ENCODE measurements around the gene USP1. TPM values are rescaled to one million over a fixed set of nuclear protein-coding genes. Genes with fewer than 3 reads are reported as not detected.

USP1 gene
- total and polyA plus RNA-seq, 10 of the 15 experiments (the other 5 are each of a cell fraction or from before 2014, with no cell fraction given) = 25.6 to 77.9 (median 48.1) TPM

DNA sequence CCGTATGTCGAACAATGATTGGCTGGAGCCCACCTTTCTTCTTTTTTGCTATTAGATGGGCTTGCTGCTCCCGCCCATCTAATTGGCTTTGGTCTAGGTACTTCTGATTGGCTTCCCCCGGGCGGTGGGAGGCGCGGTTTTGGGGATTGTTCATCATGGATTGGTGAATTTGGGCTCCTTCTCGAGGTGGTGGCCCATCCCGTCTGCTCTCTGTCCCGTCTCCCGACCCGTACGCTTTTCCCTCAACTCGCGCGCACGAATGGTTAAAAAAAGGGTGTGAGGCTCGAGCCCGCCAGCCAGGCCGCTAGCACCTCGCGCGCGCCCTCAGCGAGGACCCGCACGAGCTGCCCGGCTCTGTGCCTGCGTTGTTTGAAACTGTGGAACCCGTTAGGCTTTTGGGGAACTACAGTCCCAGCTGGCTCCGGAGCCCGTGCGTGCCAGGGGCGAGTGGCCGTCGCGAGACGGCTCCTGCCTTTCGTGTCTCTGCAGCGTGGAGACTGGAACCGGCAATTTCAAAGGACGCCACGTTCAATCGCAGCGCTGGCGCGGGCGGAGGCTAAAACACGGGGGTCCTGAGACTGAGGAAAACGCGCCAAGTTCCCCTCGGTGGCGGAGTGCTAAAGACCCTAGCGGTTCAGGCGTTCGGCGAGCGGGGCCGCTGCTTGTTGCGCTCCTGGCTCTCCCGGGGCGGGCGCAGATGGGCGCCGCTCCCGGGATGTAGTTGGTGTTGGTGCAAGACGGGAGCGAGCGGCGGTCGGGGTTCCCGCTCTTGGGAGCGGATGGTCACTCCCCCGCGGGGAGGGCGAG lies at the start of gene USP1 (continued):
- peak; percentile 81 for TF ChIP-seq CBFB (IDR thresholded peaks at IDR 0.05; ENCODE audit: low read depth)
- no peak for TF ChIP-seq JUNB (IDR thresholded peaks at IDR 0.05)
- TF ChIP-seq HDAC2 (IDR thresholded peaks at IDR 0.05) = no peak
- TF ChIP-seq STAT3 (IDR thresholded peaks at IDR 0.05; ENCODE audit: low read depth, low read length) = no peak
- no peak for TF ChIP-seq SMC3 (IDR thresholded peaks at IDR 0.05; ENCODE audit: borderline replicate concordance, low read length)
- TF ChIP-seq CUX1 (IDR thresholded peaks at IDR 0.05; ENCODE audit: insufficient replicate concordance, low read depth, low read length) = no peak
- peak in 1 of 2 experiments; percentile 64; a peak in 1 of 4 replicates for TF ChIP-seq BHLHE40 (IDR thresholded peaks at IDR 0.05; ENCODE audit: borderline replicate concordance in 1 of 2, low read depth in 2 of 2, low read length in 1 of 2)
- no peak for TF ChIP-seq ETV6 (conservative IDR thresholded peaks at IDR 0.05 in 1 of 2, IDR thresholded peaks at IDR 0.05 in 1 of 2; ENCODE audit: borderline replicate concordance in 1 of 2, low read depth in 1 of 2)
- no peak for TF ChIP-seq RBBP5 (conservative IDR thresholded peaks at IDR 0.05)
- peak; percentile 13; the same call in 1 of the 2 replicates for TF ChIP-seq CBX5 (IDR thresholded peaks at IDR 0.05; ENCODE audit: low read depth)
- no peak for TF ChIP-seq ZBTB4 (CRISPR knock-in tag; IDR thresholded peaks at IDR 0.05)
- no peak for TF ChIP-seq USF2 (IDR thresholded peaks at IDR 0.05; ENCODE audit: borderline replicate concordance, low read depth, low read length)
- no peak for TF ChIP-seq NR2C2 (IDR thresholded peaks at IDR 0.05; ENCODE audit: borderline replicate concordance, control insufficient read depth, insufficient read length, low read depth)
- no peak for TF ChIP-seq SUPT20H (IDR thresholded peaks at IDR 0.05; ENCODE audit: borderline replicate concordance, control insufficient read depth, low read depth, low read length)
- no peak for TF ChIP-seq USF1 (IDR thresholded peaks at IDR 0.05; ENCODE audit: borderline replicate concordance, extremely low read length, insufficient read depth, low read depth, low read length)
- TF ChIP-seq YBX1 (IDR thresholded peaks at IDR 0.05) = no peak
- TF ChIP-seq, protein P1, sequence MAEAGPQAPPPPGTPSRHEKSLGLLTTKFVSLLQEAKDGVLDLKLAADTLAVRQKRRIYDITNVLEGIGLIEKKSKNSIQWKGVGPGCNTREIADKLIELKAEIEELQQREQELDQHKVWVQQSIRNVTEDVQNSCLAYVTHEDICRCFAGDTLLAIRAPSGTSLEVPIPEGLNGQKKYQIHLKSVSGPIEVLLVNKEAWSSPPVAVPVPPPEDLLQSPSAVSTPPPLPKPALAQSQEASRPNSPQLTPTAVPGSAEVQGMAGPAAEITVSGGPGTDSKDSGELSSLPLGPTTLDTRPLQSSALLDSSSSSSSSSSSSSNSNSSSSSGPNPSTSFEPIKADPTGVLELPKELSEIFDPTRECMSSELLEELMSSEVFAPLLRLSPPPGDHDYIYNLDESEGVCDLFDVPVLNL (IDR thresholded peaks at IDR 0.05; ENCODE audit: low read depth, low read length) = peak; percentile 71
